GM21423 (cell line): ENCODE results near the gene MAML2.

Experiments used
- ATAC-seq: cut with Tn5 transposase; IDR thresholded peaks from one replicate; pipeline ENCODE4 v1.9.1; 2021; ENCODE audit warnings: mild to moderate bottlenecking, moderate library complexity; ENCODE audit not compliant: unreplicated experiment

MAML2 gene

DNA sequence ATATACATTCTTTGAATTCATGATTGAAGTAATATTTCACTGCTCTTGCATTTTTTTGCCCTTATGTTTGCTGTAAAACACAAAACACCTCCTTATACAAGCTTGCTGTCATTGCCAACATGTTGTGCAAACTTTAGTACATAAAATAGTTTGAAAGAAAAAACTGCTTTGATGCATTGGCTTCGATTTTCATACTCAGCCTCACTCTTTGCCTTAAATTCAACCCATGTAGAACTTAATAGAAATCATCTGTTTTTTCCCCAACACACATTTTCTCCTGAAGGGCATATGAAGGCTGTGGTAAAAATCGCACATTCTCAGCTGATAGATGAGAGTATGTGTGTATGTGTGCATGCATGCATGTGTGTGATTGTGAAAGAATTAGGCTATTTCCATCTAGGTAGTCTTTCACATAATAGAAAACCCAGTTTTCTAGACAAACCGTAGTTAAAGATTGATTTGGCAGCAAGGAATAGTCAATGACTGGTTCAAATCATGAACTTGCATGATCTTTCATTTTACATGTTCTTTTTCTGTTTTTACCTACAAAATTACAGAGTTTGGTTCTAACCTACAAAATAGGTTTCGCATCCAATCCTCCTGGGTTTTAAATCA is 346.3 kb downstream of the MAML2 start:
- no peak for ATAC-seq

DNA sequence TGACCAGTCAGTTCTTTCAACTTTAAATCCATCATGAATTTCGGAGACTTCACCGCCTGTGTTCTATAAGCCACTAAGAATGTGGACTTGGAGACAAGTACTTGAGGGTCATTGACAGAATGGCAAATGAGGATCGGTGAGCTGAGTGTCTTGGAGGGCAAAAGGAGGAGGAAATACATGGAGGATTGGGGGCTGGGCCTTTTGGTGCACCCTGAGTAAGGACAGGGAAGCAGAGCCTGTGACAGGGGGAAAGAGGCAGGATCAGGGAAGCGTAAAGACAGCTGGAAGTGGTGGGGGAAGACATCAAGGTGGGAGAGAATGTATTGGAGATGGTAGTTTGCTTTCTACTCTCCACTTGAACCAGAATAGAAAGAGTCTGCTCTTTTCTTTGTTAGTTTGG is 348.7 kb downstream of the MAML2 start:
- ATAC-seq = no peak

DNA sequence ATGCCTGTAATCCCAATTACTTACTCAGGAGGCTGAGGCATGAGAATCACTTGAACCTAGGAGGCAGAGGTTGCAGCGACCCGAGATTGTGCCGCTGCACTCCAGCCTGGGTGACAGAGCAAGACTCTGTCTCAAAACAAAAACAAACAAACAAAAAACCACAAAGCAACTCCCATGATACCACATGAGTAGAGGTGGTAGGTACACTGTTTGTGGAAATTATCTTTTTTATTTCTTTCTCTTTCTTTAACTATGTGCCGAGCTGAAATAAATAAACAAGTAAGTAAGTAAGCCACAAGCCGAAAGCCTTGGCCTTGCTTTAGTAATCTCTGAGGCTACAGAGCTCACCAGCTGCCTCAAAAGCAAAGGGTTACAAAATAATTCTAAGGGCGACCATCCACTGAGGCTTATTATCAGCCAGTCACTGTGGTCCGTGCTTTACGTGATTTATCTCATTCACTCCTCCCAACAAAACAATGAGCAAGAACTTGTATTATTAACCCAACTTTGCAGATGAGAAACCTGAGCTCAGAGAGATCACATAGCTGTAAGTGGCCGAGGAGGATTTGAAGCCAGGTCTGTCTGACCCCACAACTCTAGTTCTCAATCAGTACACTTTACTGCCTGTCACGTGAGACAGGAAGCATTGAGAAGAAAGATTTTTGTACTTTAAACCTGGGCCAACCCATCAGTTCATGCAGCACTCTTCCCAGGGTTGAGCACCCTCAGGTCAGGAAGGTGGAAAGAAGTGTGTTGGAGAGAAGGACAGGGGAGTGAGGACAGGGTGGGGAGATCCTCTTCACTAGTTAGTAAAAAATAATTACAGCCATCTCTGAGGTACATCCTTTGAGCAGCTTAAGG is 349.3 kb downstream of the MAML2 start:
- no peak for ATAC-seq

DNA sequence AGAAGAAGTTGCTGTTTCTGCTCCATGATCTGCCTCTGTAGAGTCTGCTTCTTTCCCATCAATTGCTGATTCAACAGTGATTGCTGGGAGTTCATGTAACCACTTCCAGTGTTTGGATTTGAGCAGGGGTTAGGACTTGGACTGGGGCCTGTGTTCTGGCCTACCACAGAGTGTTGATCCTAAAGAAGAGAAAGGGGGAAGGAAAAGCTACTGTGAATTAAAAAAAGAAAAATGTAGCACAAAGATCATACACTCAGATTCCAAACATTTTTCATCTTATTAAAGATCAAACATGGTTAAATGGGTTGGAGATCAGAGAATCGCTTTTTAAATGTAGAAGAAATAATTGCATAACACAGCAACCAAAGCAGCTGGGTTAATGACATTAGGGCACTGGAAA is 351.4 kb downstream of the MAML2 start:
- no peak for ATAC-seq

DNA sequence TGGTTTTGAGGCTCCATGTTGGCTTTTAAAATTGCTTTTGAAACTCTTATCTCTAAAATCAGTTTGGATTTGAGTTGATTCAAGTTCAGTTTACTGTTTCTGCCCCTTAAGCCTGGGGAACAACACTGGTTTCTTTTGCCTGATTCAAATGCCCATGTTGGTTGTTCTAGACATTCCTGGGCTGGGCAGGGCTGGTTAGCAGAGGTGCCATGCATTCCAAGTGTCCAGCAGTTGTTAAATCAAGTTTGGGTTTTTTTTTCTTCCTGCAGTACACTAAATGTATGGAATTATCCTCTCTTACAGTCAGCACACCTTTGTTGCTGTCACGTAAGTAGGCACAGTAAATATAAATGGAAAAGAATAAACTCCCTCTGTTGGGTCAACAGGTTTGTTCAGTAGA is 351.9 kb downstream of the MAML2 start:
- ATAC-seq = no peak

DNA sequence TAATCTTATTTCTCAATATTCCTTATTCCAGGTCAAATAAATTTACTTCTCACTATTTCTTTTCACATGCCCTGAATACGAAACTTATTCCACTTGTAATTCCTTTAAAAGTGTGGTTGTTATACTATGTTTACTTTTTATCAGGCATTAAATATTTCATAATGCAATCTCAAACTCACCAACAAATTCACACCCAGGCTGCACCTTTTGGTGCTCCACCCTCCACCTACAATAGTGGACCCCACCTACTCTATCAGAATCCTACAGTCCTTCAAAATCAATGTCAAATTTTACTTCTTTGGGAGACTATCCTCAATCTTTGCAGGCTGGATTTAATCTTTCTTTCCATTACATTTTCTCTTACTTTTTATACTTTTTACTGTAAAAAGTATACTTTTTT is 353.2 kb downstream of the MAML2 start:
- ATAC-seq = no peak

DNA sequence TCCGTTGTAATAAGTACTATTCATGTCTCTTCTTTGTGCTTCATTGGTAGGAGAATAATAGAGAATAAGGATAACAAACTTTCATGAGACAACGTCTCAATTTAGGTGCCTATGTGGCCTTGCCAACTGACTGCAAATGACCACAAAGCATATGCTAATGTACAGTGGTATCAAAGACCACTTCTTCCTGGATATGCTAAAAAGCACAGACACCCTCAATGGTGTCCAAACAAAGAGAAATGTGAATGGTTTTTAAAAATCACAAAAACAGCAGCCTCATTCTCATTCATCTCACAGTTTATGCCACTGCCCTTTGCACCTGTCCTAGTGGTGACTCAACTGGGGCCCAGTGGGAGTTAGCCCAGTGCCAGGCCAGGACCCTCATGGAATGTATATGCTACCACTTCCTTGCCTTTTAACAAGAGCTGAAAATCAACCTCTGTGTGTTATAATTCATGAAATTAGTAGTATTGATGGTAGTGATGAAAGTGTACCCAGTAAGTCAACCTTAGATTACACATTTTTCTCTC is 353.9 kb downstream of the MAML2 start:
- no peak for ATAC-seq

DNA sequence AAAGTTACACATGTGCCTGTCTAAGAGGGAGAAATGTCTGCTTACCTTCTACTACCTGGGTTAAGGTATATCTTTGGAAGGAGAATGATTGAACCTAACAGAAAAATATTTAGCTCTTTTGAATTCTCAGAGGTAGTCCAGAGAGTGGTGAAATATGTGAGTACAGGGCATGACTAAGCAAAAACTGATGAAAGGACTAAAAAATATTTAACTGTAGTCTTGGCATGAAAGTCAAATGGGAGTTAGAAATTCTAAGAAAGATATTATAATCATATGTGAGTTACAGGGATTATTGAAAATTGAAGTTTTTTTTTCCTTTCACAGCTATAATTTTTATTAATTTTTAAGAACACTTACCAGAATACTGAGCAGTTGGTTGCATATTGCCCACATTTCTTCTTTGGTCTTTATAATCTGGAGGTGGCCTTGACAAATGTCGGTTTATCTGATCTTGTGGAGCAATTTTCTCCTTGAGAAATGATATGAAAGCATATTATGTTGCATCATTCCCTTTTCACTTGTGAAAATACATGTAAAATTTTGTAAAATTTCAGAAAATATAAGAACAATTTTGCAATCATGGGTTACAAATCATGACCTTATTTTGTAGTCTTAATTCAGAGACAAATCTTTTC is 357.7 kb downstream of the MAML2 start:
- no peak for ATAC-seq

DNA sequence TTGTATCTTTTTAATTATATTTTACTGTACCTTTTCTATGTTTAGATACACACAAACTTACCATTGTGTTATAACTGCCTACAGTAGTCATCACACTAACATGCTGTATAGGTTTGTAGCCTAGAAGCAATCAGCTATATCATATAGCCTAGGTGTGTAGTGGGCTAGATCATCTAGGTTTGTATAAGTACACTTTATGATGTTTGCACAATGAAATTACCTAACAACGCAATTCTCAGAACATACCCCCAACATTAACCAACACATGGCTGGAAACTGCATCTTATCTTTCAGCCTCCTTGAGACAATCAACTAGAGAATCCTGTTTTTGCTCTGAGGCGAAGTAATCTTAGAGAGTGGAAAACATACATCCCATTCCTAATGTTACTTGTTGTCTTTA is 358.9 kb downstream of the MAML2 start:
- ATAC-seq = no peak

DNA sequence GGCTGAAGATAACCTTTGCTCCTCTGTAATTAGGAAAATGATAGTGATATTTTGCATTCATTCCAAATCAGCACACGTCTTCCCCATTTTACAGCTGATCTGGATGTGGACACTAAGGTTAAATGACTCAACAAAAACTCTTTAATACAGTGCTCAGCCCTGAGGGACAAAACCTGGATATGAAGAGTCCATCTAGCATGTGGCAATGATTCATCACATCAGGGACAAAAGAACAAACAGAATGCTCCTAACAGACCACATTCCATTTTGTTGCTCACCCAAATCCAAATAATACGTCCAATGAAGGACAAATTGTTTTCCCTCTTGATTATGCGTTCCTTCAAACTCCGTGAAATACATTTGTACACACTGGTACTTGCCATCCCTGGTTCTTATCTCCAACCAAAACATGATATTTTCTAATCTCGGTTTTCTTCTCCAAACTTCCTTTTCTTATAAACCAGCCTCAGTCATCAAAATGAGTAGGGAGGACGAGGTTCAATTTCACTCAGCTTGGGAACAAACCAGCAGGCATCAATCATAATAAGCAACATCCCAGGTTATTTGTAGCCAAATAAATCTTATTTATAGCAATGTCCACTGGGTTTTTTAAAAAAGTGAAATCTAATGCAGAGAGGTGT is 365.3 kb downstream of the MAML2 start:
- no peak for ATAC-seq

DNA sequence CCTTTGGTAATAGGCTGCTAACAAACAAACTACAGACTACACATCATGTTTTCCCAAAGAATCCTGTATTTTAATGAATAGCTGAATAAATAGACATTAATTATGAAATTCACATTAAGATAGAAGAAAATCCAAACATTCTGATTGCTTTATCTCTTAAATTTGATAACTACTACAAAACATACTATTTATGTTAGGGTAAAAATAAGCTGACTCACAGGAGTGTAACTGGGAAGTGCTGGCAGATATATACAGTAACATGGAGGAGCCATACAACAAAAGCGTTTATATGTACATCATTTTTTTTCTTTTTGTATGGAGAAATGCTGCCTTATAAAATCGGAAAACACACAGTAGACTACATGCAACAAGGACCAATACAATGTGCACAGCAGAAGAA is 366.4 kb downstream of the MAML2 start:
- ATAC-seq = no peak

DNA sequence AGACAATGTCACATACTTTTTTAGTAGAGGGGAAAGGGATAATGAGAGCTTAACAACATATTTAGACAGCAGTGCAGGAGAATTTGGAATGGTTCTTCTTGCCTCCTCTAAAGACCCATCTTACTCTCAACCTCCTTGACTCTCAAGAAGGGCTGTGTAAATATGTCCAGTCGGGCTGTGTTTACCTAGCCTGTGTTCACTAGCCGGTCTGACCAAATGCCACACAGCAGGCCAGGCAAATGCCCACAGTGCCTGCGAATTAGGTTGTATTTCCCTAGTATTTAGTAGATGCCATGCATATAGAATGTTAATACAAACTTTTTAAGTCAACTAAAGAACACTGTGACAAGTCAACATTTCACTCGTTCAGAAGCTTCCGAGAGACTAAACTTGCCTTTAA is 367.7 kb downstream of the MAML2 start:
- ATAC-seq = no peak

DNA sequence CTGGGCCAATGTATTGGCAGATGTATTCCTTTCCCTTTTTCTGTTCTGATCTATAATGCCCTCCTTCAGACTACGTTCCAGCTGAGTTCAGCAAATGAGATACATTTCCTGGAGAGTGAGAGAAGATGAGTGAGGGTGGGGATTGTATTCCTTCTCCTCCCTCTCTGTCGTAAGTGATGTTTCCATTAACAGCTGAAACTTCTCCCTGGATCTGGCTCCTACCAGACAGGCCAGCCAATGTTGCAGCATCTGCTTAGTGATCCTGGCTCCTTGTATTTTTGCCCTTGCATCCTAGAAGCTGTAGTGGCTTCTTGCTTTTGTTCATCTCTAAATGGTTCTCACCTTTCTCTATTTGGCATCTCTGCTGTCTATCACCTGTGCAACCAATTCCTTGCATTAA is 370.9 kb downstream of the MAML2 start:
- ATAC-seq = no peak

DNA sequence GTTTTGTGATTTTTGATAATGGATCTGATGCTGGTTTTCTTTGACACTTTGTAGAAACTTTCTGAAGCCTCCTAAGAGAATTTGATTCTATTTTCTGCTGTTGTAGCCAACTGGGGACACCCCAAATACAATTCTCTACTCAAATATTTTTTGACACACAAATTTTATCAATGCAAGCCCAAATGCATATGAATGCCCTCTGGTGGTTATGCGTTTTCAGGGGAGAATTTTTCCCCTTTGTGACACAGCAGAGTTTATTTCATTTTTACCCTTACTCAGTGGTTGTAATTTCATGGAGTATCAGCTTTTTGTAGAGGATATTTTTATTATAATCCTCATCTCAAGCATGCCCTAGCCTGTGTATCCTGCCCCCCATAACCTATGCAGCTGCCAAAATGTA is 374.4 kb downstream of the MAML2 start:
- no peak for ATAC-seq

DNA sequence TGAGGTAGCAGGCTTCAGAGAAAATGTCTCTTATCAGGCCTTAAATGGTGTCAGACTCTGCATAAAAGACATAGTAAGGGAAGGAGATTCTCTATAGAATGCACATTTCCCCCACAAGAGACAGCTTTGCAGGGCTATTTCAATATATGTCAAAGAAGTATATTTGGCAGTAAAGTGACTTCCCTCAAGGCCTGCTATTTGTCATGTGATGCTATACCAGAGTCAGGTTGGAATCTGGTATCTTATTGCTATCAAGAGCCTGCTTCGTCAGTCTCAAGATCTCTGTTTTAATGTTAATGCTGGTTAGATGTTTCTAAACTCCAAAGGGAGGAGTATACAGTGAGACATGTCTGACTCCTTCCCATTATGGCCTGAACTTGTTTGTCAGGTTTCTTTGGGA is 378.7 kb downstream of the MAML2 start:
- ATAC-seq = no peak

DNA sequence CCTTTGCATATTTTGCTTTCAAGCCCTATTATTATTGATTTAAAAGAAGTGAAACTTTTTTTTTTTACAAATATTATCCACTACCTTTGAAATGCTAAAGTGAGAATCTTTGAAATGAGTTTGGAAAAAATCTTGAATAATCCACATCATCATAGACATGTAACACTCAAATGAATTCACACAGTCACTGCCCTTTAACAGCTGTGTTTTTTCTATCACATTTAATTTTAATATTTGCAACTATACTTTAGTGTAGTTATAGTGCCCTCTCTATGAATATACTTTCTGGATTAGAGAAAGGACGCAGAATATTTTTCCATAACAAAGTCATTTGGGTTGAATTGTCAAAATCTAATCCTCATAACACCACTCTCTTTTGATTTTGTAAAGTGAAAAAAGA is 381.2 kb downstream of the MAML2 start:
- no peak for ATAC-seq

DNA sequence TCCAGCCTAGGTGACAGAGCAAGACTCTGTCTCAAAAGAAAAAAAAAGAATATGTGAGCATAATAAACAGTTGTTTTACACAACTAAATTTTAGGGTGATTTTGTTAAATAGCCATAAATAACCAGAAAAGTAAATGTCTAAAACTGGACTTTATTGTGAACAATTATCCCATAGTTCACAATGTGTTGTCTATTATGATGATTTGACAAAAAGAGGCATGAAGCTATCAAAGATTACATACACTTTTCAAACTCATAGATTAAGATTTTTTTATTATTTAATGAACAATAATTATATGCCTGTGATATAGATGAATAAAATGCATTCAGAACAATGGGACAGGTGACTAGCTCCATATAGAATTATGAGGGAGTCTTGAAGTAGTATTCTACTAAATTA is 392.1 kb downstream of the MAML2 start:
- no peak for ATAC-seq

DNA sequence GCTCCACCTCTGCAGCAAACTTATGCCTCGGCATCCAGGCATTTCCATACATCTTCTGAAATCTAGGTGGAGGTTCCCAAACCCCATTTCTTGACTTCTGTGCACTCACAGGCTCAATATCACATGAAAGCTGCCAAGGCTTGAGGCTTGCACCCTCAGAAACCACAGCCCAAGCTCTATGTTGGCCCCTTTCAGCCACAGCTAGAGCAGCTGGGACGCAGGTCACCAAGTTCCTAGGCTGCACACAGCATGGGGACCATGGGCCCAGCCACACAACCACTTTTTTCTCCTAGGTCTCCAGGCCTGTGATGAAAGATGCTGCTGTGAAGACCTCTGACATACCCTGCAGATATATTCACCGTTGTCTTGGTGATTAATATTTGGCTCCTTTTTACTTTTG is 394.4 kb downstream of the MAML2 start:
- no peak for ATAC-seq

DNA sequence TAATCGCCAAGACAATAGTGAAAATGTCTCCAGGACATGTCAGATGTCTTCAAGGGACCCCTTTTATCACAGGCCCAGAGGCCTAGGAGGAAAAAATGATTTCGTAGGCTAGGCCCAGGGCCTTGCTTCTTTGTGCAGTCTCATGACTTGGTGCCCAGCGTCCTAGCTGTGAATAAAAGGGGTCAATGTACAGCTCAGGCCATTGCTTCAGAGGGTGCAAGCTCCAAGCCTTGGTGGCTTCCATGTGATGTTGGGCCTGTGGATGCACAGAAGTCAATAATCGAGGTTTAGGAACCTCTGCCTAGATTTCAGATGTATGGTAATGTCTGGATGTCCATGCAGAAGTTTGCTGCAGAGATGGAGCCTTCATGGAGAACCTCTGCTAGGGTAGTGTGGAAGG is 398.4 kb downstream of the MAML2 start:
- ATAC-seq = no peak

DNA sequence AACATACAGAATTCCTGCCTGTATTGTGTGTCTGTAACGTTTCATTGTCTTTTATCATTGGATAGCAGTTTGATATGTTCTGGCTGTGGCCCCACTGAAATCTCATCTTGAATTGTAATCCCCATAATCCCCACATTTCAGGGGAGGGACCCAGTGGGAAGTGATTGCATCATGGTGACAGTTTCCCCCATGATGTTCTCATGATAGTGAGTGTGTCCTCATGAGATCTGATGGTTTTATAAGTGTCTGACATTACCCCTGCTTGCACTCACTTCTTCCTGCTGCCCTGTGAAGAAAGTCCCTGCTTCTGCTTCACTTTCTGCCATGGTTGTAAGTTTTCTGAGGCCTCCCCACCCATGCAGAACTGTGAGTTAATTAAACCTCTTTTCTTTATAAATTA is 399.4 kb downstream of the MAML2 start:
- ATAC-seq = no peak

DNA sequence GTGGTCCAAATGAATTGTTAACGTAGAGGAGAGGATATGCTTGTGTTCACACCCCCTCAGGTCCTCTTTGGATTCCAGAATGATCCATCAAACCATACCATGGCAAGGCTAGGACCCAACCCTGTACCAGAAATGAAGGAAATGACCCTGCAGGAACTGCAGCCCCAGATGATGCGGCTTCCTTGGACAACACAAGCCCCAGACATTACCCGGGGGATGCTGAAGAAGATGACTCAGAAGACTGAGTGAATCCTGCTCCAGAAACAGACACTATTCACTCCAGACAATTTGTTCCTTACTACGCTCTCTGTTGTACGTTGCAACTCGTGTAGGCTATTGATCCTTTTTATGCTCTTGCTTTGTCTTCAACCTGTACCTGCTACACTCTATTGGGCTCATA is 403.9 kb downstream of the MAML2 start:
- no peak for ATAC-seq

DNA sequence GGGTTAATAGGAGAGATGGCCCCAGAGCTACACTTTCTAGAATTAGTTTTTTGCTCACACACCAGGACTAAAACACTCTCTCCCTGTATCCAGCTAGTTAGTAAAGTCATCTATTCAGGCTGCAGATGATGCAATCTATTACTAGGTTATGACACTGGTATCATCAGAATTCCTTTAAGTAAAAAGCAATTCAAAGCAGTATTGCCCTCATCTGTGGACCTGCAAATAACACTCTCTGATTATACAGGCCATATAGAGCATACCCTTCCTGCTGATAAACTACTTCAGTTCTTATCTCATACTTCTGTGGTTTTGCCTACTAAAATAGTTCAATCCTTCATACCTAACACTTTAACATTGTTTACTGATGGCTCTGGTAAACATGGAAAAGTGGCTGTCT is 405.6 kb downstream of the MAML2 start:
- ATAC-seq = no peak
